Neural cell (in vitro differentiated cells): ENCODE measurements around the gene NISCH. TPM values are rescaled to one million over a fixed set of nuclear protein-coding genes. Genes with fewer than 3 reads are reported as not detected.

Source experiments
- H2AFZ ChIP-seq: fragments of 200-600, 300-800 bp; sonication (generic), shearing (Covaris generic); 2 replicates; pipeline ENCODE4 v1.6.0; 2014; ENCODE audit warnings: low read depth, mild to moderate bottlenecking, antibody characterized with exemption, low read length, moderate library complexity
- H3F3A ChIP-seq: fragments of 200-600 bp; shearing (Covaris generic); 2 replicates; pipeline ENCODE4 v1.6.1; 2016; ENCODE audit warnings: mild to moderate bottlenecking, moderate library complexity, mixed read lengths, antibody characterized with exemption, low read length; ENCODE audit not compliant: insufficient read depth, poor library complexity, severe bottlenecking
- H3K27ac ChIP-seq: fragments of 200-600, 300-800 bp; sonication (generic), shearing (Covaris generic); 2 replicates; pipeline ENCODE4 v1.5.1; 2014; ENCODE audit warnings: mild to moderate bottlenecking, low read length, moderate library complexity
- H3K27me3 ChIP-seq: fragments of 300-800, 200-600 bp; sonication (generic), shearing (Covaris generic); 2 replicates; pipeline ENCODE4 v1.6.0; 2014; ENCODE audit warnings: mild to moderate bottlenecking, low read depth, low read length, moderate library complexity; ENCODE audit not compliant: insufficient read depth
- H3K36me3 ChIP-seq: fragments of 300-800, 200-600 bp; sonication (generic), shearing (Covaris generic); 2 replicates; pipeline ENCODE4 v1.5.1; 2014; ENCODE audit warnings: mild to moderate bottlenecking, antibody characterized with exemption, low read length, moderate library complexity; ENCODE audit not compliant: insufficient read depth
- H3K4me2 ChIP-seq: fragments of 300-800, 200-600 bp; sonication (generic), shearing (Covaris generic); 2 replicates; pipeline ENCODE4 v1.6.0; 2014; ENCODE audit warnings: mild to moderate bottlenecking, low read length
- H3K4me3 ChIP-seq: fragments of 300-800, 200-600 bp; sonication (generic), shearing (Covaris generic); 2 replicates; pipeline ENCODE4 v1.5.1; 2014; ENCODE audit warnings: mild to moderate bottlenecking, low read length, moderate library complexity
- H3K79me2 ChIP-seq: fragments of 200-600 bp; shearing (Covaris generic); replicated peaks from 2 replicates; pipeline ENCODE4 v1.6.0; 2014; ENCODE audit warnings: mild to moderate bottlenecking, low read length, moderate library complexity; ENCODE audit not compliant: insufficient read depth
- H3K9ac ChIP-seq: fragments of 300-800, 200-600 bp; sonication (generic), shearing (Covaris generic); 2 replicates; pipeline ENCODE4 v1.6.1; 2016; ENCODE audit warnings: mild to moderate bottlenecking, low read length, mixed read lengths
- H3K9me2 ChIP-seq: fragments of 200-600 bp; shearing (Covaris generic); 2 replicates; pipeline ENCODE4 v1.6.1; 2016; ENCODE audit warnings: mild to moderate bottlenecking, low read length, mixed read lengths; ENCODE audit not compliant: insufficient read depth
- H3K9me3 ChIP-seq: fragments of 200-600, 300-800 bp; sonication (generic), shearing (Covaris generic); 2 replicates; pipeline ENCODE4 v1.6.1; 2016; ENCODE audit warnings: mild to moderate bottlenecking, mixed run types, low read length, moderate library complexity, mixed read lengths
- H4K20me1 ChIP-seq: fragments of 200-600 bp; shearing (Covaris generic); 2 replicates; pipeline ENCODE4 v1.6.1; 2016; ENCODE audit warnings: mild to moderate bottlenecking, mixed run types; ENCODE audit not compliant: insufficient read depth
- EP300 ChIP-seq: fragments of 450-650 bp; conservative IDR thresholded peaks from 2 replicates; pipeline ENCODE4 v1.6.1; 2014; ENCODE audit warnings: antibody characterized with exemption, mild to moderate bottlenecking, moderate library complexity; ENCODE audit not compliant: poor library complexity, severe bottlenecking
- EZH2 ChIP-seq: fragments of 200-600, 300-800 bp; shearing (Covaris generic), sonication (generic); IDR thresholded peaks from 2 replicates; pipeline ENCODE4 v1.6.1; 2014; ENCODE audit warnings: antibody characterized with exemption, low read length, borderline replicate concordance, mild to moderate bottlenecking; ENCODE audit not compliant: insufficient read depth, poor library complexity, severe bottlenecking
- MXI1 ChIP-seq: fragments of 450-650 bp; conservative IDR thresholded peaks from 2 replicates; pipeline ENCODE4 v1.6.1; 2014; ENCODE audit warnings: antibody characterized with exemption, mild to moderate bottlenecking; ENCODE audit not compliant: poor library complexity, severe bottlenecking
- POLR2AphosphoS5 ChIP-seq: IDR thresholded peaks from 2 replicates; pipeline ENCODE4 v1.6.1; 2012
- RAD21 ChIP-seq: fragments of 450-650 bp; conservative IDR thresholded peaks from 2 replicates; pipeline ENCODE4 v1.6.1; 2014; ENCODE audit warnings: antibody characterized with exemption, mild to moderate bottlenecking, moderate library complexity
- SMC3 ChIP-seq: fragments of 450-650 bp; conservative IDR thresholded peaks from 2 replicates; pipeline ENCODE4 v1.6.1; 2014; ENCODE audit warnings: antibody characterized with exemption, mild to moderate bottlenecking, moderate library complexity; ENCODE audit not compliant: poor library complexity
- TAF1 ChIP-seq: IDR thresholded peaks from 2 replicates; pipeline ENCODE4 v1.6.1; 2012; ENCODE audit warnings: low read depth
- polyA plus RNA-seq: library from polyadenylated mRNA; depleted of rRNA; stranded (reverse); fragments of >200 nt; gene quantifications from 2 replicates; pipeline ENCODE4 v1.2.3, GENCODE V29; 2014
- TF ChIP-seq, protein P1 (sequence below): IDR thresholded peaks from 2 replicates; pipeline ENCODE4 v1.6.1; 2012; ENCODE audit warnings: borderline replicate concordance
- TF ChIP-seq, protein P2 (sequence below): fragments of 450-650 bp; IDR thresholded peaks from 2 replicates; pipeline ENCODE4 v1.5.1; 2014; ENCODE audit warnings: antibody characterized with exemption, mild to moderate bottlenecking, moderate library complexity; ENCODE audit not compliant: poor library complexity, severe bottlenecking

Gene NISCH
- polyA plus RNA-seq, 1 donor from 2014 or later, result 88.9 TPM

- Histone ChIP-seq H3K27me3 (no peaks in the 10 kb centered on the region), H3F3A (no peaks in the 10 kb centered on the region), H3K9me3 (no peaks in the 10 kb centered on the region), H3K4me2 (no peak overlapping the region), H3K9ac (no peak overlapping the region), H2AFZ (no peak overlapping the region), H3K36me3 (no peaks in the 10 kb centered on the region), H3K9me2 (no peaks in the 10 kb centered on the region), H4K20me1 (no peaks in the 10 kb centered on the region), H3K79me2 (no peaks in the 10 kb centered on the region), H3K27ac (no peak overlapping the region), H3K4me3 (no peak overlapping the region)
- no peak for TF ChIP-seq SMC3
- TF ChIP-seq, protein P1, sequence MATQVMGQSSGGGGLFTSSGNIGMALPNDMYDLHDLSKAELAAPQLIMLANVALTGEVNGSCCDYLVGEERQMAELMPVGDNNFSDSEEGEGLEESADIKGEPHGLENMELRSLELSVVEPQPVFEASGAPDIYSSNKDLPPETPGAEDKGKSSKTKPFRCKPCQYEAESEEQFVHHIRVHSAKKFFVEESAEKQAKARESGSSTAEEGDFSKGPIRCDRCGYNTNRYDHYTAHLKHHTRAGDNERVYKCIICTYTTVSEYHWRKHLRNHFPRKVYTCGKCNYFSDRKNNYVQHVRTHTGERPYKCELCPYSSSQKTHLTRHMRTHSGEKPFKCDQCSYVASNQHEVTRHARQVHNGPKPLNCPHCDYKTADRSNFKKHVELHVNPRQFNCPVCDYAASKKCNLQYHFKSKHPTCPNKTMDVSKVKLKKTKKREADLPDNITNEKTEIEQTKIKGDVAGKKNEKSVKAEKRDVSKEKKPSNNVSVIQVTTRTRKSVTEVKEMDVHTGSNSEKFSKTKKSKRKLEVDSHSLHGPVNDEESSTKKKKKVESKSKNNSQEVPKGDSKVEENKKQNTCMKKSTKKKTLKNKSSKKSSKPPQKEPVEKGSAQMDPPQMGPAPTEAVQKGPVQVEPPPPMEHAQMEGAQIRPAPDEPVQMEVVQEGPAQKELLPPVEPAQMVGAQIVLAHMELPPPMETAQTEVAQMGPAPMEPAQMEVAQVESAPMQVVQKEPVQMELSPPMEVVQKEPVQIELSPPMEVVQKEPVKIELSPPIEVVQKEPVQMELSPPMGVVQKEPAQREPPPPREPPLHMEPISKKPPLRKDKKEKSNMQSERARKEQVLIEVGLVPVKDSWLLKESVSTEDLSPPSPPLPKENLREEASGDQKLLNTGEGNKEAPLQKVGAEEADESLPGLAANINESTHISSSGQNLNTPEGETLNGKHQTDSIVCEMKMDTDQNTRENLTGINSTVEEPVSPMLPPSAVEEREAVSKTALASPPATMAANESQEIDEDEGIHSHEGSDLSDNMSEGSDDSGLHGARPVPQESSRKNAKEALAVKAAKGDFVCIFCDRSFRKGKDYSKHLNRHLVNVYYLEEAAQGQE, result no peak
- no peak for TF ChIP-seq EP300
- no peak for TF ChIP-seq POLR2AphosphoS5
- TF ChIP-seq, protein P2, sequence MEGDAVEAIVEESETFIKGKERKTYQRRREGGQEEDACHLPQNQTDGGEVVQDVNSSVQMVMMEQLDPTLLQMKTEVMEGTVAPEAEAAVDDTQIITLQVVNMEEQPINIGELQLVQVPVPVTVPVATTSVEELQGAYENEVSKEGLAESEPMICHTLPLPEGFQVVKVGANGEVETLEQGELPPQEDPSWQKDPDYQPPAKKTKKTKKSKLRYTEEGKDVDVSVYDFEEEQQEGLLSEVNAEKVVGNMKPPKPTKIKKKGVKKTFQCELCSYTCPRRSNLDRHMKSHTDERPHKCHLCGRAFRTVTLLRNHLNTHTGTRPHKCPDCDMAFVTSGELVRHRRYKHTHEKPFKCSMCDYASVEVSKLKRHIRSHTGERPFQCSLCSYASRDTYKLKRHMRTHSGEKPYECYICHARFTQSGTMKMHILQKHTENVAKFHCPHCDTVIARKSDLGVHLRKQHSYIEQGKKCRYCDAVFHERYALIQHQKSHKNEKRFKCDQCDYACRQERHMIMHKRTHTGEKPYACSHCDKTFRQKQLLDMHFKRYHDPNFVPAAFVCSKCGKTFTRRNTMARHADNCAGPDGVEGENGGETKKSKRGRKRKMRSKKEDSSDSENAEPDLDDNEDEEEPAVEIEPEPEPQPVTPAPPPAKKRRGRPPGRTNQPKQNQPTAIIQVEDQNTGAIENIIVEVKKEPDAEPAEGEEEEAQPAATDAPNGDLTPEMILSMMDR, result no peak
- no peak for TF ChIP-seq RAD21
- TF ChIP-seq MXI1, result no peak
- TF ChIP-seq EZH2, result no peak
- no peak for TF ChIP-seq TAF1
Measured at GRCh38 chr3:52429779-52430415, 25.5 kb upstream of the NISCH start.

DNA sequence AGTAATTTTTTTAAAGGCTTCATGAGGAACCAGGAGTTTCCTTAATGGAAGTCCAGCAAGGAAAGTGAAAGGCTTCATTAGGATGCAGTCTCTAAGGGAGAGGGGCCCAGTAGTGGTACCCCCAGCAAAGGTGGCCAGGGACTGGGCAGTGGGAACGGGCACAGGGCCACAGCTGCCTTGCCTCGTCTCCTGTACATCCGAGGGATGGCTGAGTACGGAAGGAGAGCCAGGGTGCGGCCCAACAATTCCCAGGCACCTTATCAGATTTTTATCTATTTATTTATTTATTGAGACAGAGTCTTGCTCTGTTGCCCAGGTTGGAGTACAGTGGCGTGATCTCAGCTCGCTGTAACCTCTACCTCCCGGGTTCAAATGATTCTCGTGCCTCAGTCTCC lies 25.0 kb upstream of the NISCH start:
- Histone ChIP-seq H3K9me2 (no peaks in the 10 kb centered on the region), H4K20me1 (no peaks in the 10 kb centered on the region), H3K4me3 (no peak overlapping the region), H3K79me2 (no peaks in the 10 kb centered on the region), H3K9ac (no peak overlapping the region), H3K27me3 (no peaks in the 10 kb centered on the region), H3F3A (no peaks in the 10 kb centered on the region), H3K27ac (no peak overlapping the region), H2AFZ (no peak overlapping the region), H3K4me2 (no peak overlapping the region), H3K36me3 (no peaks in the 10 kb centered on the region), H3K9me3 (no peaks in the 10 kb centered on the region)
- TF ChIP-seq EZH2, result no peak
- TF ChIP-seq TAF1, result no peak
- no peak for TF ChIP-seq EP300
- TF ChIP-seq RAD21, result no peak
- TF ChIP-seq, protein P1, result no peak
- TF ChIP-seq, protein P2, result no peak
